Measurements from ENCODE around the gene CARD14.
A peak's percentile ranks its signal among the peaks of the same experiment; 100 is the strongest.
"Not testable (repeated sequence)": the region's sequence is repeated elsewhere in the genome, so short reads cannot be mapped to it uniquely, and the experiment has no call there.

The CARD14 gene

GRCh38 chr17:80248894-80249710 is 79.3 kb downstream of the CARD14 start:
- no peak overlapping the region for H3K4me3 Mint-ChIP-seq
- H3K4me1 Mint-ChIP-seq (ENCODE audit: low read depth): peaks cover 7% of the 10 kb centered on the region
- H3K9me3 Mint-ChIP-seq (ENCODE audit: low read depth): no peaks in the 10 kb centered on the region
- H3K27ac Mint-ChIP-seq: no peak overlapping the region
- H3K27me3 Mint-ChIP-seq: no peaks in the 10 kb centered on the region
- H3K36me3 Mint-ChIP-seq: peaks cover 3% of the 10 kb centered on the region

- H3K36me3 Mint-ChIP-seq: peaks cover 2% of the 10 kb centered on the region
- no peaks in the 10 kb centered on the region for H3K27me3 Mint-ChIP-seq
- H3K27ac Mint-ChIP-seq: no peak overlapping the region
- H3K9me3 Mint-ChIP-seq (ENCODE audit: low read depth): no peaks in the 10 kb centered on the region
- H3K4me3 Mint-ChIP-seq: no peak overlapping the region
- peaks cover 21% of the 10 kb centered on the region for H3K4me1 Mint-ChIP-seq (ENCODE audit: low read depth)
Measured at GRCh38 chr17:80251966-80252365, 82.1 kb downstream of the CARD14 start.

GRCh38 chr17:80252871-80253270 is 83.0 kb downstream of the CARD14 start:
- H3K4me1 Mint-ChIP-seq (ENCODE audit: low read depth): peaks cover 23% of the 10 kb centered on the region
- H3K27ac Mint-ChIP-seq: no peak overlapping the region
- H3K36me3 Mint-ChIP-seq: peaks cover 2% of the 10 kb centered on the region
- H3K27me3 Mint-ChIP-seq: no peaks in the 10 kb centered on the region
- no peak overlapping the region for H3K4me3 Mint-ChIP-seq
- H3K9me3 Mint-ChIP-seq (ENCODE audit: low read depth): no peaks in the 10 kb centered on the region

GRCh38 chr17:80253631-80254395 is 84.0 kb downstream of the CARD14 start:
- H3K4me3 Mint-ChIP-seq: no peak overlapping the region
- H3K27ac Mint-ChIP-seq: peak overlapping the region; percentile 91
- H3K4me1 Mint-ChIP-seq (ENCODE audit: low read depth): peaks cover 33% of the 10 kb centered on the region
- no peaks in the 10 kb centered on the region for H3K27me3 Mint-ChIP-seq
- no peaks in the 10 kb centered on the region for H3K9me3 Mint-ChIP-seq (ENCODE audit: low read depth)
- H3K36me3 Mint-ChIP-seq: peaks cover 2% of the 10 kb centered on the region

GRCh38 chr17:80254396-80255251 is 84.8 kb downstream of the CARD14 start:
- Mint-ChIP-seq H3K27ac (peak overlapping the region; percentile 91), H3K27me3 (no peaks in the 10 kb centered on the region), H3K4me3 (peak overlapping the region; percentile 43), H3K4me1 (ENCODE audit: low read depth) (peaks cover 38% of the 10 kb centered on the region), H3K9me3 (ENCODE audit: low read depth) (no peaks in the 10 kb centered on the region), H3K36me3 (peaks cover 2% of the 10 kb centered on the region)

- Mint-ChIP-seq H3K4me3 (no peak overlapping the region), H3K4me1 (ENCODE audit: low read depth) (peaks cover 41% of the 10 kb centered on the region), H3K9me3 (ENCODE audit: low read depth) (no peaks in the 10 kb centered on the region), H3K36me3 (peaks cover 2% of the 10 kb centered on the region), H3K27me3 (no peaks in the 10 kb centered on the region), H3K27ac (no peak overlapping the region)
Measured at GRCh38 chr17:80256034-80256350, 86.2 kb downstream of the CARD14 start.

GRCh38 chr17:80257716-80258213 is 87.9 kb downstream of the CARD14 start:
- no peaks in the 10 kb centered on the region for H3K27me3 Mint-ChIP-seq
- H3K9me3 Mint-ChIP-seq (ENCODE audit: low read depth): no peaks in the 10 kb centered on the region
- H3K36me3 Mint-ChIP-seq: peaks cover 2% of the 10 kb centered on the region
- H3K27ac Mint-ChIP-seq: peak overlapping the region; percentile 87
- H3K4me1 Mint-ChIP-seq (ENCODE audit: low read depth): peaks cover 51% of the 10 kb centered on the region
- H3K4me3 Mint-ChIP-seq: no peak overlapping the region

GRCh38 chr17:80258296-80258695 is 88.5 kb downstream of the CARD14 start:
- not testable (repeated sequence) for H3K27me3 Mint-ChIP-seq; H3K36me3 Mint-ChIP-seq; H3K9me3 Mint-ChIP-seq (ENCODE audit: low read depth)
- H3K4me3 Mint-ChIP-seq: peak overlapping the region; percentile 89
- H3K27ac Mint-ChIP-seq: peak overlapping the region; percentile 87
- peaks cover 50% of the 10 kb centered on the region for H3K4me1 Mint-ChIP-seq (ENCODE audit: low read depth)
